Brain microvascular endothelial cell (primary cell): Measurements from ENCODE around the gene CDH26.

Source experiments
- DNase-seq: peaks from one replicate; pipeline ENCODE4 v3.0.0-alpha.2; 2020
- H3K27ac ChIP-seq: fragments of 250-450 bp; sonication (Bioruptor Pico); 2 replicates; pipeline ENCODE4 v1.5.1; 2020; ENCODE audit warnings: mild to moderate bottlenecking, moderate library complexity
- H3K27me3 ChIP-seq: fragments of 250-450 bp; sonication (Bioruptor Pico); replicated peaks from 2 replicates; pipeline ENCODE4 v1.5.1; 2020; ENCODE audit warnings: mild to moderate bottlenecking
- H3K36me3 ChIP-seq: fragments of 250-450 bp; sonication (Bioruptor Pico); replicated peaks from 2 replicates; pipeline ENCODE4 v1.5.1; 2020; ENCODE audit warnings: mild to moderate bottlenecking
- H3K4me3 ChIP-seq: 2 replicates; pipeline ENCODE4 v1.5.1; 2011; ENCODE audit warnings: low read depth, mild to moderate bottlenecking, control low read depth, low read length, moderate library complexity
- CTCF ChIP-seq: IDR thresholded peaks from 2 replicates; pipeline ENCODE4 v1.5.1; 2011; ENCODE audit warnings: low read depth, mild to moderate bottlenecking, moderate library complexity, low read length, control low read depth, inconsistent platforms; ENCODE audit errors: missing control alignments
- in situ Hi-C: cut with HindIII; loops from 2 replicates; pipeline ENCODE4 v1.10.0; 2017; ENCODE audit warnings: low sequenced_read_pairs, low pct_ligation_motif_present

Gene CDH26

GRCh38 chr20:59938696-59939051, 19.5 kb upstream of the CDH26 start:
- no peak overlapping the region for H3K27ac ChIP-seq

GRCh38 chr20:59939052-59939878, 19.0 kb upstream of the CDH26 start:
- H3K27me3 ChIP-seq = no peaks in the 10 kb centered on the region
- DNase-seq = no peak
- TF ChIP-seq CTCF = no peak
- peaks cover 5% of the 10 kb centered on the region for H3K36me3 ChIP-seq
- in situ Hi-C loops = no loop called here
- H3K4me3 ChIP-seq = peak overlapping the region; percentile 73
- H3K27ac ChIP-seq = peak overlapping the region; percentile 94

More at GRCh38 chr20:59938696-59939051, 19.5 kb upstream of the CDH26 start:
- no peak for TF ChIP-seq CTCF
- DNase-seq = no peak
- H3K27me3 ChIP-seq = no peaks in the 10 kb centered on the region
- H3K4me3 ChIP-seq = no peak overlapping the region
- no peaks in the 10 kb centered on the region for H3K36me3 ChIP-seq
- in situ Hi-C loops = no loop called here

- H3K36me3 ChIP-seq = peaks cover 11% of the 10 kb centered on the region
- DNase-seq = no peak
- H3K4me3 ChIP-seq = peak overlapping the region; percentile 73
- peak overlapping the region; percentile 94 for H3K27ac ChIP-seq
- in situ Hi-C loops = no loop called here
- H3K27me3 ChIP-seq = no peaks in the 10 kb centered on the region
- no peak for TF ChIP-seq CTCF
Observed at GRCh38 chr20:59939879-59940128, 18.4 kb upstream of the CDH26 start.

GRCh38 chr20:59940129-59940955, 17.9 kb upstream of the CDH26 start, which contains the start of the genes FAM217B and PPP1R3D:
Gene FAM217B (plus strand): TSS chr20:59940389. CDS start chr20:59943944, 3,555 bp downstream.
Gene PPP1R3D (minus strand): TSS chr20:59940305. CDS start chr20:59939931, 374 bp downstream.
- peak within 1 kb of the TSS; percentile 88 for H3K4me3 ChIP-seq
- no peak for TF ChIP-seq CTCF
- in situ Hi-C loops = no loop called here

GRCh38 chr20:59940956-59941294, 17.3 kb upstream of the CDH26 start:
- DNase-seq = no peak
- H3K27me3 ChIP-seq = no peaks in the 10 kb centered on the region
- peak overlapping the region; percentile 88 for H3K4me3 ChIP-seq
- peak overlapping the region; percentile 94 for H3K27ac ChIP-seq
- in situ Hi-C loops = no loop called here
- TF ChIP-seq CTCF = no peak
- H3K36me3 ChIP-seq = peaks cover 11% of the 10 kb centered on the region

More at GRCh38 chr20:59940129-59940955, 17.9 kb upstream of the CDH26 start, which contains the start of the genes FAM217B and PPP1R3D:
- peak; percentile 98 for DNase-seq
- Histone ChIP-seq H3K27ac (peak within 1 kb of the TSS; percentile 94), H3K36me3 (peaks cover 11% of the 10 kb centered on the region), H3K27me3 (no peaks in the 10 kb centered on the region)
